HEK293T (cell line): ENCODE results near the gene NR1H4.
"Not testable (repeated sequence)": the region's sequence is repeated elsewhere in the genome, so short reads cannot be mapped to it uniquely, and the experiment has no call there.

Experiments
- CTBP1 ChIP-seq: fragments of 450-650 bp; IDR thresholded peaks from 2 replicates; pipeline ENCODE4 v1.6.1; 2016; ENCODE audit warnings: borderline replicate concordance
- ELF4 ChIP-seq: fragments of 450-650 bp; IDR thresholded peaks from 2 replicates; pipeline ENCODE4 v1.6.1; 2017; ENCODE audit warnings: antibody characterized with exemption
- FOXK2 ChIP-seq: fragments of 450-650 bp; IDR thresholded peaks from 2 replicates; pipeline ENCODE4 v1.6.1; 2016; ENCODE audit warnings: mild to moderate bottlenecking

DNA sequence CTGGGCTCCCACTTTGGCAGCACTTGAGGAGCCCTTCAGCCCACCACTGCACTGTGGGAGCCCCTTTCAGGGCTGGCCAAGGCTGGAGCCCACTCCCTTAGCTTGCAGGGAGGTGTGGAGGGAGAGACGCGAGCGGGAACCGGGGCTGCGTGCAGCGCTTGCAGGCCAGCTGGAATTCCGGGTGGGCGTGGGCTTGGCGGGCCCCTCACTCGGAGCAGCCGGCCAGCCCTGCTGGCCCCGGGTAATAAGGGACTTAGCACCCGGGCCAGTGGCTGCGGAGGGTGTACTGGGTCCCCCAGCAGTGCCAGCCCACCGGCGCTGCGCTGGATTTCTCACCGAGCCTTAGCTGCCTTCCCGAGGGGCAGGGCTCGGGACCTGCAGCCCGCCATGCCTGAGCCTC, 85.6 kb downstream of the NR1H4 start:
- TF ChIP-seq FOXK2, CTBP1, ELF4: not testable (repeated sequence)
